ENCODE results near the gene CARS1.

The CARS1 gene

GRCh38 chr11:3057069-3057963 is at the start of gene CARS1:
TSS of gene CARS1 (minus strand) at chr11:3057423. CDS start at chr11:3057367, 56 bp downstream.
- peak; percentile 85 for DNase-seq

GRCh38 chr11:3105791-3106735 is 48.8 kb upstream of the CARS1 start:
- no peak for DNase-seq

- no peak for DNase-seq
Measured at GRCh38 chr11:3104961-3105790, 48.0 kb upstream of the CARS1 start.

- no peak for DNase-seq
Measured at GRCh38 chr11:3104051-3104714, 47.0 kb upstream of the CARS1 start.

- DNase-seq = no peak
Measured at GRCh38 chr11:3103076-3103475, 45.9 kb upstream of the CARS1 start.

GRCh38 chr11:3102641-3102921 is 45.4 kb upstream of the CARS1 start:
- DNase-seq = no peak

- DNase-seq = no peak
Measured at GRCh38 chr11:3101921-3102640, 44.9 kb upstream of the CARS1 start.

GRCh38 chr11:3099178-3099577 is 42.0 kb upstream of the CARS1 start:
- no peak for DNase-seq

GRCh38 chr11:3096909-3097530 is 39.8 kb upstream of the CARS1 start:
- no peak for DNase-seq

GRCh38 chr11:3095712-3096361 is 38.6 kb upstream of the CARS1 start:
- no peak for DNase-seq

GRCh38 chr11:3094223-3094824 is 37.1 kb upstream of the CARS1 start:
- DNase-seq = no peak

- no peak for DNase-seq
Measured at GRCh38 chr11:3093281-3094191, 36.3 kb upstream of the CARS1 start.

- no peak for DNase-seq
Measured at GRCh38 chr11:3092603-3093141, 35.4 kb upstream of the CARS1 start.

GRCh38 chr11:3091846-3092602 is 34.8 kb upstream of the CARS1 start:
- DNase-seq = peak; percentile 24

- DNase-seq = no peak
Measured at GRCh38 chr11:3091081-3091845, 34.0 kb upstream of the CARS1 start.

GRCh38 chr11:3090096-3090901 is 33.1 kb upstream of the CARS1 start:
- no peak for DNase-seq

Data from NCI-H748 treated with DMSO at 0.1 percent for 48 hours (cell line).